PC-9 (cell line): ENCODE data around the gene ZDHHC14. TPM values are rescaled to one million over a fixed set of nuclear protein-coding genes. Genes with fewer than 3 reads are reported as not detected.

Experiments
- BruUV-seq: library from RNA; stranded (reverse); fragments of 400-500 nt; replicated peaks from 2 replicates; lab custom pipeline; 2021; lab: Mats Ljungman, UMichigan
- CTCF ChIA-PET: fragments of 300-600 bp; sonication (Branson Sonifier 250); formaldehyde crosslinking; loops from one replicate; lab custom pipeline; 2022; ENCODE audit warnings: antibody characterized with exemption; lab: Charles Lee
- POLR2A ChIA-PET: fragments of 300-600 bp; sonication (Branson Sonifier 250); formaldehyde crosslinking; loops from one replicate; lab custom pipeline; 2022; ENCODE audit warnings: antibody characterized with exemption; ENCODE audit not compliant: unreplicated experiment; lab: Charles Lee
- DNase-seq, 2 experiments: peaks; one replicate each; pipeline versions ENCODE4 v3.0.0 to v3.0.0-alpha.2; 2015 to 2022; ENCODE audit warnings: mixed read lengths in 1 of 2
- H2AFZ ChIP-seq: fragments of 200-600 bp; sonication (generic); 2 replicates; pipeline ENCODE4 v1.8.1; 2017; ENCODE audit warnings: antibody characterized with exemption
- H3F3A ChIP-seq: fragments of 200-600 bp; sonication (generic); 2 replicates; pipeline ENCODE4 v1.8.1; 2017; ENCODE audit warnings: antibody characterized with exemption, mild to moderate bottlenecking, low read depth; ENCODE audit not compliant: insufficient read depth
- H3K27ac ChIP-seq: fragments of 200-600 bp; sonication (generic); 2 replicates; pipeline ENCODE4 v1.6.1; 2016; ENCODE audit warnings: mixed run types
- H3K27me3 ChIP-seq: fragments of 200-600 bp; sonication (generic); 2 replicates; pipeline ENCODE4 v1.6.1; 2016; ENCODE audit warnings: low read depth, mixed run types; ENCODE audit not compliant: insufficient read depth
- H3K36me3 ChIP-seq: fragments of 200-600 bp; sonication (generic); 2 replicates; pipeline ENCODE4 v1.6.1; 2016; ENCODE audit warnings: low read depth, mixed run types
- H3K4me1 ChIP-seq: fragments of 200-600 bp; sonication (generic); replicated peaks from 2 replicates; pipeline ENCODE4 v1.6.1; 2016; ENCODE audit warnings: mixed run types; ENCODE audit not compliant: insufficient read depth
- H3K4me2 ChIP-seq: fragments of 200-600 bp; sonication (generic); 2 replicates; pipeline ENCODE4 v1.6.1; 2017; ENCODE audit warnings: mixed run types
- H3K4me3 ChIP-seq: fragments of 200-600 bp; sonication (generic); 2 replicates; pipeline ENCODE4 v1.6.1; 2016; ENCODE audit warnings: mixed run types
- H3K79me2 ChIP-seq: fragments of 200-600 bp; sonication (generic); 2 replicates; pipeline ENCODE4 v1.6.1; 2017; ENCODE audit warnings: low read depth, mixed run types
- H3K9me2 ChIP-seq: fragments of 200-600 bp; sonication (generic); 2 replicates; pipeline ENCODE4 v1.8.1; 2017; ENCODE audit warnings: mild to moderate bottlenecking; ENCODE audit not compliant: insufficient read depth
- H3K9me3 ChIP-seq: fragments of 200-600 bp; sonication (generic); 2 replicates; pipeline ENCODE4 v1.8.1; 2016; ENCODE audit warnings: low read depth; ENCODE audit not compliant: insufficient read depth
- H4K20me1 ChIP-seq: fragments of 200-600 bp; sonication (generic); 2 replicates; pipeline ENCODE4 v1.8.1; 2017; ENCODE audit not compliant: insufficient read depth
- EZH2 ChIP-seq: fragments of 200-600 bp; sonication (generic); IDR thresholded peaks from 2 replicates; pipeline ENCODE4 v1.8.0; 2017; ENCODE audit warnings: antibody characterized with exemption, low read depth
- intact Hi-C: fragments of 100-400 bp; cut with micrococcal nuclease; formaldehyde crosslinking; loops from one replicate; pipeline ENCODE4 v1.10.0; 2022; ENCODE audit not compliant: unreplicated experiment
- total RNA-seq: library from RNA; stranded (reverse); gene quantifications from 2 replicates; pipeline ENCODE4 v1.2.3, GENCODE V29; 2021
- TF ChIP-seq, protein P1 (sequence below): fragments of 200-600 bp; sonication (generic); conservative IDR thresholded peaks from 2 replicates; pipeline ENCODE4 v1.6.1; 2017; ENCODE audit warnings: mixed run types, antibody characterized with exemption, mild to moderate bottlenecking, moderate library complexity

ZDHHC14 gene
- total RNA-seq, 1 experiment from 2014 or later: 5.6 TPM

DNA sequence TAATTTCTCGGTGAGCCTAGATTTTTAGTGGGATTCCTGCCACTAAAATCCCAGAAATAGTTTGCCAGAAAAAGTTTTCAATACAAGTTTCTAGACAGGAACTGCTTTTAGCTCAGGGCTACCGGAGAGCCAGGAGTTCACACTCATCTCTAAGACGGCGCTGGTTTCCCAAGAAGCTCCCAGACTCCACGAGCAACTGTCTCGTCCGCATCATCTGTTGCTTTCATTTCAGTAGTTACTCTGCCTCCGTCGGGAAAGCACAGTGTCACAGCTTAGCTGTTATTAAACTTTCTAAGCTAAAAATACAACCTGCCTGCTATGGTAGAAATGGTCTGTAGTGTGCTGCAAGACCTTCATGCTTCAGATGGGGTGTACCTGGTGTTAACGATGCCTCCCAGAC lies 244.8 kb downstream of the ZDHHC14 start:
- intact Hi-C loops: no loop called here
- TF ChIP-seq, protein P1, sequence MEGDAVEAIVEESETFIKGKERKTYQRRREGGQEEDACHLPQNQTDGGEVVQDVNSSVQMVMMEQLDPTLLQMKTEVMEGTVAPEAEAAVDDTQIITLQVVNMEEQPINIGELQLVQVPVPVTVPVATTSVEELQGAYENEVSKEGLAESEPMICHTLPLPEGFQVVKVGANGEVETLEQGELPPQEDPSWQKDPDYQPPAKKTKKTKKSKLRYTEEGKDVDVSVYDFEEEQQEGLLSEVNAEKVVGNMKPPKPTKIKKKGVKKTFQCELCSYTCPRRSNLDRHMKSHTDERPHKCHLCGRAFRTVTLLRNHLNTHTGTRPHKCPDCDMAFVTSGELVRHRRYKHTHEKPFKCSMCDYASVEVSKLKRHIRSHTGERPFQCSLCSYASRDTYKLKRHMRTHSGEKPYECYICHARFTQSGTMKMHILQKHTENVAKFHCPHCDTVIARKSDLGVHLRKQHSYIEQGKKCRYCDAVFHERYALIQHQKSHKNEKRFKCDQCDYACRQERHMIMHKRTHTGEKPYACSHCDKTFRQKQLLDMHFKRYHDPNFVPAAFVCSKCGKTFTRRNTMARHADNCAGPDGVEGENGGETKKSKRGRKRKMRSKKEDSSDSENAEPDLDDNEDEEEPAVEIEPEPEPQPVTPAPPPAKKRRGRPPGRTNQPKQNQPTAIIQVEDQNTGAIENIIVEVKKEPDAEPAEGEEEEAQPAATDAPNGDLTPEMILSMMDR: no peak
- TF ChIP-seq EZH2: no peak
- ChIA-PET POLR2A (no interaction called here), CTCF (no interaction called here)
- H3K4me3 ChIP-seq: no peak overlapping the region
- no peak overlapping the region for H3K27ac ChIP-seq
- no peak overlapping the region for H2AFZ ChIP-seq
- no peak overlapping the region for H3K4me2 ChIP-seq
- H4K20me1 ChIP-seq: no peaks in the 10 kb centered on the region
- no peaks in the 10 kb centered on the region for H3F3A ChIP-seq
- no peaks in the 10 kb centered on the region for H3K27me3 ChIP-seq
- H3K36me3 ChIP-seq: no peaks in the 10 kb centered on the region
- H3K4me1 ChIP-seq: no peaks in the 10 kb centered on the region
- no peaks in the 10 kb centered on the region for H3K9me3 ChIP-seq
- no TSS peak for BruUV-seq
- no peaks in the 10 kb centered on the region for H3K9me2 ChIP-seq
- no peak for DNase-seq
- H3K79me2 ChIP-seq: no peaks in the 10 kb centered on the region

DNA sequence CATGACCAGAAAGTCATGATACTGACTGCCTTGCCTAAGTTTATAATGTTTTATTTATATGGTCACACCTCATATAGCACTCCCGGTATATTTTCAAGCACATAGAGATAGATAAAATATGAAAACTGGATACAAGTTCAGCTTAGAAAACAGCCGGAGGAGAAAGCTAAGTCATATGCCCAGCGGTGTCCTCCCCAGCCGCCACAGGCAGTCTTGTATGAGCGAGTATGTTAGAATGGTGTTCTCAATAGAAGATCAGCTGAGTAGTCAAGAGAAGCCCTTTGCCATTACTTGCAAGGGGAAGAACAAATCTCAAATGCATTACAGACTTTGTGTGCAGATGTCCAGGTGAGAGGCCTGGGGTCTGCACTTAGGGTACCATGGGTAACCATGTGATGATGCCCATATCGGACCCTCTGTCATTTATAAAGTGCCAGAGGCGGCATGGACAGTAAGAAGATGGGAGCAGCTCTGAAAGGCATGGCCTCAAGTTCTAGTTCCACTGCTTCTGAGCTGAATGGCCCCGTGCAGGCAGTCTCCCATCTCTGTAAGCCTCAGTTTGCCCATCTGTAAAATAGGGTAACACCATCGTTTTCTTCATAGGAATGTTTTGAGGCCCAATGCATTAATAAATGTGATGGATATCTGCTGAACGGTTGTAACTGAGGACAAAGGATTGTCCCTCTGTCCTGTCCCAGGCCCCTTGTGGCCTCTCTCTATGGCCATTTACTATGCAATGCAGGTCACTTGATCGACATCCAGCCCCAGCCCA lies 246.4 kb downstream of the ZDHHC14 start:
- no peak overlapping the region for H3K27ac ChIP-seq
- no peaks in the 10 kb centered on the region for H3K27me3 ChIP-seq
- no peaks in the 10 kb centered on the region for H3K79me2 ChIP-seq
- H3K9me2 ChIP-seq: no peaks in the 10 kb centered on the region
- TF ChIP-seq EZH2: no peak
- TF ChIP-seq, protein P1: no peak
- H2AFZ ChIP-seq: no peak overlapping the region
- H3F3A ChIP-seq: no peaks in the 10 kb centered on the region
- no peak overlapping the region for H3K4me3 ChIP-seq
- H3K9me3 ChIP-seq: no peaks in the 10 kb centered on the region
- no TSS peak for BruUV-seq
- H4K20me1 ChIP-seq: no peaks in the 10 kb centered on the region
- no peak for DNase-seq
- ChIA-PET POLR2A (no interaction called here), CTCF (no interaction called here)
- H3K36me3 ChIP-seq: no peaks in the 10 kb centered on the region
- H3K4me1 ChIP-seq: no peaks in the 10 kb centered on the region
- intact Hi-C loops: no loop called here
- H3K4me2 ChIP-seq: no peak overlapping the region

DNA sequence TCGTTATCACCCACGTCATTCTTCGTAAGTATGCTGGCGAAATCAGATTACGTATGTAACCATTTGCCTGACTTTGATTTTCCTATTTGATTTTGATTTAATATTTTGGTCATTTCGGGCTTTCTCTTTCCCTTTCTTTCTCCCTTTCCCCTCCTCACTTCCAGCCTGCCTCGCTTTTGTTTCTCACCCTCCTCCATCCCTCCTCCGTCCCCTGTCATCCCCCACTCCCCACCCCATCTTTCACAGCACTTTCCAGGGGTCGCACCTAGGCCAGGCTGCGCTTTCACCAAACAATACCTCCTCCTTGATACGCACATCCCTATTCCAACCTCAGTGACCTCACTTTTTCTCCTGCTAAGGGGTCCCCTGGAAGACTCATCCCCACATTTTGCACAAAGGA lies 247.5 kb downstream of the ZDHHC14 start:
- Histone ChIP-seq H2AFZ (no peak overlapping the region), H3F3A (no peaks in the 10 kb centered on the region), H3K27ac (no peak overlapping the region), H3K9me3 (no peaks in the 10 kb centered on the region), H3K4me3 (no peak overlapping the region), H3K4me1 (no peaks in the 10 kb centered on the region), H3K79me2 (no peaks in the 10 kb centered on the region), H3K27me3 (no peaks in the 10 kb centered on the region), H4K20me1 (no peaks in the 10 kb centered on the region), H3K9me2 (no peaks in the 10 kb centered on the region), H3K4me2 (no peak overlapping the region), H3K36me3 (no peaks in the 10 kb centered on the region)
- no TSS peak for BruUV-seq
- CTCF ChIA-PET: no interaction called here
- POLR2A ChIA-PET: no interaction called here
- intact Hi-C loops: no loop called here
- no peak for DNase-seq
- TF ChIP-seq, protein P1: no peak
- no peak for TF ChIP-seq EZH2
